ENCODE measurements around the gene PAPOLG.

Gene PAPOLG

GRCh38 chr2:60756097-60757087 is at the start of gene PAPOLG:
PAPOLG (plus strand) TSS chr2:60756268; CDS start chr2:60756479, 211 bp downstream.
- in situ Hi-C loops (cut with MboI; ENCODE audit: low sequenced_read_pairs), result no loop called here

DNA sequence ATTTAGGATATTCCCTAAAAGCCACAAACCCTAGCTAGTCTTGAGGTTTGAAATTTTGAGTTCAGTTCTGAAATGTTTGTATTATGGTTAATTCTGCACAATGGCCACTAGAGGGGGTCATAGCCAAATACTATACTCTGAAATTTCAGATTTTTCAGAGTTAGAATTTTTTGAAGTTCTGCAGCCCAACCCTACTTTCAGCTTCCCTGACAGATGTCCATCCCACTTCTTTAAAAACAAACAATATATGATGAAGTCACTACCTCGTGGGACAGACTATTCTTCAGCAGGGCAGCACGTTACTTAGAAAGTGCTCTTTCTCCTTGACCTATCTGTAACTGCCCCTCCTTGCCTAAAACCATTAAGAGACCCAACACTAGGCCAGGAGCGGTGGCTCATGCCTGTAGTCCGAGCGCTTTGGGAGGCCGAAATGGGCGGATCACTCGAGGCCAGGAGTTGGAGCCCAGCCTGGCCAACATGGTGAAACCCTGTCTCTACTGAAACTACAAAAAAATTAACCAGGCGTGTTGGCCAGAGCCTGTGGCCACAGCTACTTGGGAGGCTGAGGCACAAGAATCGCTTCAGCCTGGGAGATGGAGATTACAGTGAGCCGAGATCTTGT is 48.2 kb upstream of the PAPOLG start:
- in situ Hi-C loops (cut with MboI; ENCODE audit: low sequenced_read_pairs), result no loop called here

GRCh38 chr2:60708630-60709320 is 47.3 kb upstream of the PAPOLG start:
- in situ Hi-C loops (cut with MboI; ENCODE audit: low sequenced_read_pairs), result no loop called here

DNA sequence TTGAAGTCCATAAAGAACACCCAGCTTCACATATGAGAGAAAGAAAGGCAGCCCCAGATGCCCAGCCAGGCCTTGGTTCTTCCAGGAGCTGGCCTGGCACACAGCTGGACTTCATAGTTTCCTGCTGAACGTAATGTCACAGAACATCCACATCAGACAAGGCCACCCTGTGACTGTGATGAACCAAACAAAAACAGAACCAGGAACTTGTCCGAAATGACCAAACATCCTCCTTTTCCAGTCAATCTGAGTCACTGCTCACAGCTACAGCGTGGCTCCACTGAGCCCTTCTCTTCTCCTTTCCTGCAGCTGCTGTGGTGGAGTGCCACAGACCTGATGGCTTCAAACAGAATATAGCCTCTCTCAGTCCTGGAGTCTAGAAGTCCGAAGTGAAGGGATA is 45.4 kb upstream of the PAPOLG start:
- in situ Hi-C loops (cut with MboI; ENCODE audit: low sequenced_read_pairs), result no loop called here

DNA sequence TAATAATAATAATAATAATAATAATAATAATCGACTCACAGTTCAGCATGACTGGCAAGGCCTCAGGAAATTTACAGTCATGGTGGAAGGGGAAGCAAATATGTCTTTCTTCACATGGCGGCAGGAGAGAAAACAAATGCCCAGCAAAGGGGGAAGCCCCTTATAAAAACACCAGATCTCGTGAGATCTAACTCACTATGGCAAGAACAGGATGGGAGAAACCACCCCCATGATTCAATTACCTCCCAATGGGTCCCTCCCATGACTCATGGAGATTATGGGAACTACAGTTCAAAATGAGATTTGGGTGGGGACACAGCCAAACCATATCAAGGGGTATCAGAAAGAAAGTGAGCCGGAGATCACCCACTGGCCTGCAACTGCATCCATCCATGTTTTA is 40.5 kb upstream of the PAPOLG start:
- in situ Hi-C loops (cut with MboI; ENCODE audit: low sequenced_read_pairs), result no loop called here

DNA sequence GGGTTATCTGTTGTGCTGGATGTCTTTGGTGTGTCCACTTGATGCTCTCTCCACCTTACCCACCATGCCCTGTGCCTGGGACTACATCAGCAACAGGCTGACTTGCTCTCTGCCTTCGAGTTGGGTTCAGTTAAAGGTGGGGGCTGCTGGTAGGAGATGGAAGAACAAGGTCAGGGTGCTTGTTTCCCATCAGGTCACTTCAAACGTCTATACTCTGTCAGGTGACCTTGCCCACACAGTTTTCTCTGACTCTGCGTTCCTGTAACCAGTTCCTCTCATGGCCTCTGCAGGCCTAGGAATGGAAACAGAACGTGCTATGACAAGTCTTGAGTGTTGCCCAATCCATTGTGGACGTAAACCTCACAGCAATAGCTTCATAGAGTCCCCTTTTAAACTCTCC is 38.4 kb upstream of the PAPOLG start:
- in situ Hi-C loops (cut with MboI; ENCODE audit: low sequenced_read_pairs), result no loop called here

DNA sequence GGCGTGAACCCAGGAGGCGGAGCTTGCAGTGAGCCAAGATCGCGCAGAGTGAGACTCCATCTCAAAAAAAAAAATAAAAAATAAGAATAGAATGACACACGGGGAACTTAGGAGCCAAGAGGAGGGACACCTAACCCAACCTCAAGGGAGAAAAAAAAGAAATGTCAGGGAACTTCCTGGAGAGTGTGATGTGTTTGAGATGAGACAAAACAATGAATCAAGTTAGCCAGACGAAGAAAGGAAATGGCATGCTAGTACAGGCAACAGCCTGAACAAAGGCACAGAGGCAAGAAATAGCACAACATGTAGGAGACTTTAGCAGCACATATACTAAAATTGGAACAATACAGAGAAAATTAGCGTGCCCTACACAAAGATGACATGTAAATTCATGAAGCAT is 36.7 kb upstream of the PAPOLG start:
- in situ Hi-C loops (cut with MboI; ENCODE audit: low sequenced_read_pairs), result no loop called here

DNA sequence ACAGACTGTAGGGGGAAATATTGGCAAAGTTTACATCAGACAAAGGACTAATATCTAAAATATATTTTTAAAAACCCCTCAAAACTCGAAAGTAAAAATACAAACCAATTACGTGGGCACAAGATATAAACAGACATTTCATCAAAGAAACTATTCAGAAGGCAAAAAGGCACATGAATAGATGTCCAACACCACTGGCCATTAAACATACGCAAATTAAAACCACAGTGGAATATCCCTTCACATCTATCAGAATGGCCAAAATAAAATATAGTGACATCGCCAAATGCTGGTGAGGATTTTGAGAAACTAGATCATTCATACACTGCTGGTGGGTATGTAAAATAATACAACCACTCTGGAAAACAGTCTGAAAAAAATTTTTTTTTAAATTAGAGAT is 30.6 kb upstream of the PAPOLG start:
- in situ Hi-C loops (cut with MboI; ENCODE audit: low sequenced_read_pairs), result no loop called here

- in situ Hi-C loops (cut with MboI; ENCODE audit: low sequenced_read_pairs), result no loop called here
Measured at GRCh38 chr2:60728855-60729254, 27.2 kb upstream of the PAPOLG start.

DNA sequence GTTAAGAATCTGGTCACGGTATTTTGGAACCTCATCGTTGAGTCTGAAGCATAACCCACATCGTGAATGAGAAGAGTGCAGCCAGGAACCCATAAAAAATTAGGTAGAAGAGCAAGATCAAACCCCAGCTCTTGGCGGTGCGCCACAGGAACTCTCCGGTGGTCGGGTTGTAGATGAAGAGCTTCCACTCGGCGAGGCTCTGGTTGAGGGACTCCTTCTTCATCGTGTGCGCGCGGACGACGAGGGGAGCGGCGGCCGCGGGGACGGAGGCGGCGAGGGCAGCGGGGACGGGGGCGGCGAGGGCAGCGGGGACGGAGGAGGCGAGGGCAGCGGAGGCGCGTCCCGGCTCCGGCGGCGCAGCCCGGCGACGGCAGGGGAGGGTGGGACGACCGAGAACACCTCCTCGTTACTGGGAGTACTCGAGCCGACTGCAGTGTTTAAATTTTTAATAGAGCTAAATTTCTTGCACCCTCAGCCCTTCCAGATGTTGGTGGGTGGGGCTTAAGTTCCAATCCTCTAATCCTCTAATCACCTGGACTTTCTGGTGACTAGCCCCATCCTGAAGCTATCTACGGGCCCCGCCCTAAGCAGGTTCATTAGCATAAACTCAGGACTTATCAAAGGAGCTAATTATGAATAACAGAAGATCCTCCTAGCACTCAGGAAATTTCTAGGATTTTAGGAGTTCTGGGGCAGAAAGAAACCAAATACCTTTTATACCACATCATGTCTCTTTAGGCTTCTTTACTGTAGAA is 20.4 kb upstream of the PAPOLG start:
- in situ Hi-C loops (cut with MboI; ENCODE audit: low sequenced_read_pairs), result no loop called here

DNA sequence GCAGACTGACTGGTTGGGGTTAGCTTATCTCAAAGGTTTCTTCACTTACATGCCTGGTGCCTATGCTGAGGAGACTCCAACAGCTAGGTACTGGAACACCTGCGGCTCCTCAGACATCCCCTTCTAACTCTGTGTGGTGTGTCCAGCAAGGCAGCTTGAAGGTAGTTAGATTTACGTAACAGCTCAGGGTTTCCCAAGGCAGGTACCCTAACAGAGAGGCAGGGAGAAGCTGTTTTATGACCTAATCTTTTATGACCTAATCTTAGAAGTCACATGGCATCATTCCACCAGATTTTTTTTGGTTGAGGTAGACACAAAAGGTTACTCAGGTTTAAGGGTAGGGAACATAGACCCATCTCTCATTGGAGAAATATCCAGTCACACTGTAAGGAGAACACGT is 17.4 kb upstream of the PAPOLG start:
- in situ Hi-C loops (cut with MboI; ENCODE audit: low sequenced_read_pairs), result no loop called here

GRCh38 chr2:60739156-60739555 is 16.9 kb upstream of the PAPOLG start:
- in situ Hi-C loops (cut with MboI; ENCODE audit: low sequenced_read_pairs), result no loop called here

GRCh38 chr2:60741576-60741975 is 14.5 kb upstream of the PAPOLG start:
- in situ Hi-C loops (cut with MboI; ENCODE audit: low sequenced_read_pairs), result no loop called here

DNA sequence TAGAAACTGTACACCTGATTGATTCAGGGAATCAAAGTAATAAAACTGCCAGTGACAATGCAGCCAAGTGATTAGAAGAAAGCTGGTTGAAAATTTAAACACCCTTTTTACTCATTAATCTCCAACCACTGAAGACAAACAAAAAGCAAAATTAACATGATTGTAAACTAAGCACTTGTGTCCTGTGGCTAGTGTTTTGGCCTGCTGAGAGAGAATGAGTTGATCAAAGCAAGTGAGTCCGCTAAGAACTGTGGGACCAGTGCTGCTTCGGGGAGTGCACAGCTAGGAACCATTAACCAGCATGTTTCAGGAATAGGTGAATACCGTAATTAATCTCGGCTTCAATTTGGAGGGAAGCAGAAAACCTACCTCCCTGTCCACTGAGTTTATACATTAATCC is 13.6 kb upstream of the PAPOLG start:
- in situ Hi-C loops (cut with MboI; ENCODE audit: low sequenced_read_pairs), result no loop called here

- in situ Hi-C loops (cut with MboI; ENCODE audit: low sequenced_read_pairs), result no loop called here
Measured at GRCh38 chr2:60745330-60745729, 10.7 kb upstream of the PAPOLG start.

GRCh38 chr2:60745761-60746160 is 10.3 kb upstream of the PAPOLG start:
- in situ Hi-C loops (cut with MboI; ENCODE audit: low sequenced_read_pairs), result no loop called here

- in situ Hi-C loops (cut with MboI; ENCODE audit: low sequenced_read_pairs), result no loop called here
Measured at GRCh38 chr2:60746318-60746717, 9.8 kb upstream of the PAPOLG start.

DNA sequence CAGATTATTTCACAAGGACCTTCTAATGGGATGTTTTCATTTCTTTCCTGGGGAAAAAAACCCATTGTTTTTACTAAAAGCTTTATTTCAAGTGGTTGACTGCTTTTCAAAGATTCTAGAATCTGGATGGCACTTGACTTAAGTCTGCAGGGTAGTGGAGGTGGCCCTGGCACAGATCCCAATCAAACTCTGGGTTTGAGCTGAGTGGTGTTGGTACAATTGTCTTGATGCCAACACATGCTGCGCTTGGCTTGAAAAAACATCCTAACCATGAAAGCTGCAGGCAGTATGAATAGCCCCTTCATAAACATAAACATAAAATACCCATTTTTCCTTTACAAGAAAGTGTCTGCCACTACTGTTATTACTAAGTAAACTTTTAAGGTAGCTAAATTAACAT is 3.6 kb downstream of the PAPOLG start:
- in situ Hi-C loops (cut with MboI; ENCODE audit: low sequenced_read_pairs), result no loop called here

DNA sequence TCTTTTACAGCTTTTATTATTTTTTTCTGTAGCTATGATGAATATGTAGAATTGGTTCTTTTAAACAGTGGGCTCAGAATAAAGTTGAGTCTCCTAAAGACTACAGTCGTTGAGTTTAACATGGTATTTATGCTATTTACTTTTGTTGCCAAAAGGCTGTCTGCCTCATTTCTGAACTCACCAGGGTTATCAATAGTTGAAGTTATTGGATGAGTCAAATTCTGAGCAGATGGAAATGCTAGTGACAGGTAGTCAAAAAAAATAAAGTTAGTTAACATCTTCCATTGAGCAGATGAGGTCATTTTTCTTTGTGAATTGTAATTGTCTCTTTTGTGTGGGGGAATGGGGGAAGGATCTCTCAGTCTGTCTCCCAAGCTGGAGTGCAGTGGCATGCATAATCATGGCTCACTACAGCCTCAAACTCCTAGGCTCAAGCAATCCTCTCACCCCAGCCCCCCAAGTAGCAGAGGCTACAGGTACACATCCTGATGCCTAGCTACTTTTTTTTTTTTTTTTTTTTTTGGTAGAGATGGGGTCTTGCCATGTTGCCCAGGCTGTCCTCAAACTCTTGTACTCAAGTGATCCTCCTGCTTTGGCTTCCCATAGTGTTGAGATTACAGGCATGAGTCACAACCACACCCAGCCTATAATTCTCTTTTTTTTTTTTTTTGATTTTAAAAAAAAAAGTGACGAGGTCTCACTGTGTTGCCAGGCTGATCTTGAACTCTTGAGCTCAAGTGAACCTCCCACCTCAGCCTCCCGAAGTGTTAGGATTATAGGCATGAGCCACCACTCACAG is 8.9 kb downstream of the PAPOLG start:
- in situ Hi-C loops (cut with MboI; ENCODE audit: low sequenced_read_pairs), result no loop called here

- in situ Hi-C loops (cut with MboI; ENCODE audit: low sequenced_read_pairs), result no loop called here
Measured at GRCh38 chr2:60766283-60766682, 10.2 kb downstream of the PAPOLG start.

Measured in HL-60/S4 treated with phorbol 12-myristate 13-acetate at 8.2 ng/mL for 4 days and 3 days (cell line).